ENCODE measurements around the gene KASH5. TPM values are rescaled to one million over a fixed set of nuclear protein-coding genes. Genes with fewer than 3 reads are reported as not detected.

KASH5 gene
- polyA plus RNA-seq, 2 of the 4 experiments (the other 2 are of a cell fraction) = 0.08 to 0.17 TPM

- no peak for FAIRE-seq
- POLR2A ChIA-PET = no interaction called here
- CTCF ChIA-PET = interaction anchor here (0.6 to 13.8 kb wide), 11 partner anchors 7 to 280 kb away, joined by 3 to 141 read pairs (median 6); no protein-coding TSS in a partner anchor
- H3K9me3 ChIP-seq = no peaks in the 10 kb centered on the region; the same call in 2 of the 3 replicates
- peak overlapping the region; percentile 98 for H3K4me2 ChIP-seq
- no peak for ATAC-seq
- no peak for DNase-seq (ENCODE audit: low read depth in 1 of 2, low spot score in 1 of 2)
- 62% methylated on average over 21 of the region's 29 CpGs for WGBS (ENCODE audit: missing lambda C conversion rate)
- no peak for TF ChIP-seq SREBF2 (IDR thresholded peaks at IDR 0.05)
- TF ChIP-seq BCL3 (IDR thresholded peaks at IDR 0.05) = no peak
- TF ChIP-seq HOXB13 (CRISPR knock-in tag; IDR thresholded peaks at IDR 0.05; ENCODE audit: low read depth) = no peak
- TF ChIP-seq CHD2 (IDR thresholded peaks at IDR 0.05; ENCODE audit: low read length, partially characterized antibody) = no peak
- no peak for TF ChIP-seq MAFK (IDR thresholded peaks at IDR 0.05; ENCODE audit: partially characterized antibody)
- no peak for TF ChIP-seq SMC3 (IDR thresholded peaks at IDR 0.05)
- TF ChIP-seq, protein P1, sequence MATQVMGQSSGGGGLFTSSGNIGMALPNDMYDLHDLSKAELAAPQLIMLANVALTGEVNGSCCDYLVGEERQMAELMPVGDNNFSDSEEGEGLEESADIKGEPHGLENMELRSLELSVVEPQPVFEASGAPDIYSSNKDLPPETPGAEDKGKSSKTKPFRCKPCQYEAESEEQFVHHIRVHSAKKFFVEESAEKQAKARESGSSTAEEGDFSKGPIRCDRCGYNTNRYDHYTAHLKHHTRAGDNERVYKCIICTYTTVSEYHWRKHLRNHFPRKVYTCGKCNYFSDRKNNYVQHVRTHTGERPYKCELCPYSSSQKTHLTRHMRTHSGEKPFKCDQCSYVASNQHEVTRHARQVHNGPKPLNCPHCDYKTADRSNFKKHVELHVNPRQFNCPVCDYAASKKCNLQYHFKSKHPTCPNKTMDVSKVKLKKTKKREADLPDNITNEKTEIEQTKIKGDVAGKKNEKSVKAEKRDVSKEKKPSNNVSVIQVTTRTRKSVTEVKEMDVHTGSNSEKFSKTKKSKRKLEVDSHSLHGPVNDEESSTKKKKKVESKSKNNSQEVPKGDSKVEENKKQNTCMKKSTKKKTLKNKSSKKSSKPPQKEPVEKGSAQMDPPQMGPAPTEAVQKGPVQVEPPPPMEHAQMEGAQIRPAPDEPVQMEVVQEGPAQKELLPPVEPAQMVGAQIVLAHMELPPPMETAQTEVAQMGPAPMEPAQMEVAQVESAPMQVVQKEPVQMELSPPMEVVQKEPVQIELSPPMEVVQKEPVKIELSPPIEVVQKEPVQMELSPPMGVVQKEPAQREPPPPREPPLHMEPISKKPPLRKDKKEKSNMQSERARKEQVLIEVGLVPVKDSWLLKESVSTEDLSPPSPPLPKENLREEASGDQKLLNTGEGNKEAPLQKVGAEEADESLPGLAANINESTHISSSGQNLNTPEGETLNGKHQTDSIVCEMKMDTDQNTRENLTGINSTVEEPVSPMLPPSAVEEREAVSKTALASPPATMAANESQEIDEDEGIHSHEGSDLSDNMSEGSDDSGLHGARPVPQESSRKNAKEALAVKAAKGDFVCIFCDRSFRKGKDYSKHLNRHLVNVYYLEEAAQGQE (IDR thresholded peaks at IDR 0.05) = no peak
- no peak for TF ChIP-seq JUNB (IDR thresholded peaks at IDR 0.05)
- TF ChIP-seq, protein P2, sequence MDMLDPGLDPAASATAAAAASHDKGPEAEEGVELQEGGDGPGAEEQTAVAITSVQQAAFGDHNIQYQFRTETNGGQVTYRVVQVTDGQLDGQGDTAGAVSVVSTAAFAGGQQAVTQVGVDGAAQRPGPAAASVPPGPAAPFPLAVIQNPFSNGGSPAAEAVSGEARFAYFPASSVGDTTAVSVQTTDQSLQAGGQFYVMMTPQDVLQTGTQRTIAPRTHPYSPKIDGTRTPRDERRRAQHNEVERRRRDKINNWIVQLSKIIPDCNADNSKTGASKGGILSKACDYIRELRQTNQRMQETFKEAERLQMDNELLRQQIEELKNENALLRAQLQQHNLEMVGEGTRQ (IDR thresholded peaks at IDR 0.05) = no peak
- no peak for TF ChIP-seq EHF (CRISPR knock-in tag; IDR thresholded peaks at IDR 0.05)
- no peak for TF ChIP-seq JUN (IDR thresholded peaks at IDR 0.05)
- TF ChIP-seq ZC3H11A (IDR thresholded peaks at IDR 0.05) = no peak
- TF ChIP-seq EP300 (IDR thresholded peaks at IDR 0.05) = no peak
- TF ChIP-seq RCOR1 (IDR thresholded peaks at IDR 0.05; ENCODE audit: low read depth, low read length) = no peak
- TF ChIP-seq MAZ (IDR thresholded peaks at IDR 0.05; ENCODE audit: borderline replicate concordance, low read depth, low read length) = no peak
- TF ChIP-seq FOSB (CRISPR knock-in tag; IDR thresholded peaks at IDR 0.05) = no peak
- TF ChIP-seq MAX (IDR thresholded peaks at IDR 0.05) = no peak
- peaks cover 23% of the 10 kb centered on the region for H3K4me1 ChIP-seq
- H3K27ac ChIP-seq = peak overlapping the region in 1 of 2 experiments; percentile 66; a peak in 4 of 6 replicates
- H3K4me3 ChIP-seq = peak overlapping the region; percentile 39; the same call in 2 of the 3 replicates
Observed at GRCh38 chr19:49428547-49429451, 40.8 kb downstream of the KASH5 start.

DNA sequence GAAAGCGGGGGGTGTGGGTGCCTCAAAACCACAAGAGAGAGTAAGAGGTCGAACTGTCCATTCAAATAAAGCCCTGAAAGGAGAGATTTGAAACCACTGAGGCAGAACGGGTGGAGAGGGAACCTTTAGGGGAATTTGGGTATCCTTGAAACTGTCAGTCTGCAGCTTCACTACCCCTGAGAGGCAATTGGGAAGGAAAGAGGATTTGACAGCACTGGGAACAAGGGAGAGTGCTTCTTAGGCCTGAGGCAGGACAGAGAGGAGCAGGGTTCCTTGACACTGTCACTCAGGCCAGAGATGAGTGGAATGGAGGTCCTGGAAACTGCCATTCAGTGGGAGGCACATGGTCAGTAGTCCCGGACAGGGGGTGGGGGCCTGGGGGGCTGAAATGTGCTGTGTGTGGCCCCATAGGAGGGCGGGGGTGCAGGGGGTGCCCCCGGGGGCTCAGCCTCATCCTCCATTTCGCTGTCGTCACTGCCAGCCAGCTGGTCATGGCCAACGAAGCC lies 42.2 kb downstream of the KASH5 start:
- ATAC-seq (0 out of 6 replicates have a peak, but pooled peaks have one; percentile 6 to 17), FAIRE-seq (no peak), DNase-seq (ENCODE audit: low read depth in 1 of 2, low spot score in 1 of 2) (peak in 1 of 2 experiments; percentile 64)
- POLR2A ChIA-PET = no interaction called here
- CTCF ChIA-PET = interaction anchor here (0.7 to 13.8 kb wide), 9 partner anchors 9 to 204 kb away, joined by 3 to 141 read pairs (median 5); partner anchors contain the start of gene FLT3LG
- Histone ChIP-seq H3K4me3 (no peak overlapping the region), H3K4me2 (no peak overlapping the region), H3K9me3 (no peaks in the 10 kb centered on the region; the same call in 2 of the 3 replicates), H3K4me1 (peaks cover 23% of the 10 kb centered on the region), H3K27ac (no peak overlapping the region)
- 74% methylated on average over 9 of the region's 9 CpGs for WGBS (ENCODE audit: missing lambda C conversion rate)
- no peak for TF ChIP-seq HES2 (IDR thresholded peaks at IDR 0.05)
- TF ChIP-seq, protein P3, sequence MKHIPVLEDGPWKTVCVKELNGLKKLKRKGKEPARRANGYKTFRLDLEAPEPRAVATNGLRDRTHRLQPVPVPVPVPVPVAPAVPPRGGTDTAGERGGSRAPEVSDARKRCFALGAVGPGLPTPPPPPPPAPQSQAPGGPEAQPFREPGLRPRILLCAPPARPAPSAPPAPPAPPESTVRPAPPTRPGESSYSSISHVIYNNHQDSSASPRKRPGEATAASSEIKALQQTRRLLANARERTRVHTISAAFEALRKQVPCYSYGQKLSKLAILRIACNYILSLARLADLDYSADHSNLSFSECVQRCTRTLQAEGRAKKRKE (CRISPR knock-in tag; IDR thresholded peaks at IDR 0.05; ENCODE audit: low read depth) = no peak
- no peak for TF ChIP-seq RFX5 (IDR thresholded peaks at IDR 0.05)
- TF ChIP-seq HOXB5 (CRISPR knock-in tag; IDR thresholded peaks at IDR 0.05) = no peak
- no peak for TF ChIP-seq RARB (CRISPR knock-in tag; IDR thresholded peaks at IDR 0.05)
- no peak for TF ChIP-seq CHD4 (IDR thresholded peaks at IDR 0.05; ENCODE audit: borderline replicate concordance)
- no peak for TF ChIP-seq ZC3H11A (IDR thresholded peaks at IDR 0.05)
- no peak for TF ChIP-seq KDM5A (IDR thresholded peaks at IDR 0.05)
- TF ChIP-seq, protein P4, sequence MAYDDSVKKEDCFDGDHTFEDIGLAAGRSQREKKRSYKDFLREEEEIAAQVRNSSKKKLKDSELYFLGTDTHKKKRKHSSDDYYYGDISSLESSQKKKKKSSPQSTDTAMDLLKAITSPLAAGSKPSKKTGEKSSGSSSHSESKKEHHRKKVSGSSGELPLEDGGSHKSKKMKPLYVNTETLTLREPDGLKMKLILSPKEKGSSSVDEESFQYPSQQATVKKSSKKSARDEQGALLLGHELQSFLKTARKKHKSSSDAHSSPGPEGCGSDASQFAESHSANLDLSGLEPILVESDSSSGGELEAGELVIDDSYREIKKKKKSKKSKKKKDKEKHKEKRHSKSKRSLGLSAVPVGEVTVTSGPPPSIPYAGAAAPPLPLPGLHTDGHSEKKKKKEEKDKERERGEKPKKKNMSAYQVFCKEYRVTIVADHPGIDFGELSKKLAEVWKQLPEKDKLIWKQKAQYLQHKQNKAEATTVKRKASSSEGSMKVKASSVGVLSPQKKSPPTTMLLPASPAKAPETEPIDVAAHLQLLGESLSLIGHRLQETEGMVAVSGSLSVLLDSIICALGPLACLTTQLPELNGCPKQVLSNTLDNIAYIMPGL (CRISPR knock-in tag; IDR thresholded peaks at IDR 0.05; ENCODE audit: borderline replicate concordance) = no peak

Measured in A549 (cell line).